ENCODE data around the gene LY6G6C.

DNA sequence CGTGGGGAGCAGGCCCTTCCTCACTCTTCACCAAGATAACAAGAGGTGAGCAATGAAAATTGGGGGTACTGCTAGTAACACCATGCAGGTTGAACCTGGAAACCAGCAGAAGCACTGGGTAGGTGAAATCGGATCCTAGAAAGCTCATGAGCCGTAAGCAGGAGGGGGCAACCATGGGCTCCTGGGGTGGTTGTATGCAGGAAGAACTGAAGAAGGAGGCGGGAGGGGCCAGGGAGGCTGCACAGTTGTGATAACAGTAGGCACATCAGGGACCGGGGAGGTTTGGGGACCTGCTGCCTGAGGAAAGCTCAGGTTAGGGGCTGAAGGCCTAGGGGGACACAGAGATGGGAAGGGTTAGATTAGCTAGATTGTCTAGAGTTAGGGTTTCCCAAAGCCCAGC lies 35.1 kb downstream of the LY6G6C start:
- TF ChIP-seq, protein P1, sequence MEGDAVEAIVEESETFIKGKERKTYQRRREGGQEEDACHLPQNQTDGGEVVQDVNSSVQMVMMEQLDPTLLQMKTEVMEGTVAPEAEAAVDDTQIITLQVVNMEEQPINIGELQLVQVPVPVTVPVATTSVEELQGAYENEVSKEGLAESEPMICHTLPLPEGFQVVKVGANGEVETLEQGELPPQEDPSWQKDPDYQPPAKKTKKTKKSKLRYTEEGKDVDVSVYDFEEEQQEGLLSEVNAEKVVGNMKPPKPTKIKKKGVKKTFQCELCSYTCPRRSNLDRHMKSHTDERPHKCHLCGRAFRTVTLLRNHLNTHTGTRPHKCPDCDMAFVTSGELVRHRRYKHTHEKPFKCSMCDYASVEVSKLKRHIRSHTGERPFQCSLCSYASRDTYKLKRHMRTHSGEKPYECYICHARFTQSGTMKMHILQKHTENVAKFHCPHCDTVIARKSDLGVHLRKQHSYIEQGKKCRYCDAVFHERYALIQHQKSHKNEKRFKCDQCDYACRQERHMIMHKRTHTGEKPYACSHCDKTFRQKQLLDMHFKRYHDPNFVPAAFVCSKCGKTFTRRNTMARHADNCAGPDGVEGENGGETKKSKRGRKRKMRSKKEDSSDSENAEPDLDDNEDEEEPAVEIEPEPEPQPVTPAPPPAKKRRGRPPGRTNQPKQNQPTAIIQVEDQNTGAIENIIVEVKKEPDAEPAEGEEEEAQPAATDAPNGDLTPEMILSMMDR (IDR thresholded peaks at IDR 0.05), result no peak
- TF ChIP-seq POLR2A (IDR thresholded peaks at IDR 0.05), result no peak
